ENCODE measurements around the gene HSPBAP1.

Gene HSPBAP1

GRCh38 chr3:122793568-122794416, at the start of gene HSPBAP1:
Gene HSPBAP1 (minus strand): TSS chr3:122793831. CDS start chr3:122793680, 151 bp downstream.
- no peak for DNase-seq

- no peak for DNase-seq
These were observed 42.0 kb upstream of the HSPBAP1 start for GRCh38 chr3:122835590-122835989.

GRCh38 chr3:122828281-122828680, 34.6 kb upstream of the HSPBAP1 start:
- no peak for DNase-seq

- DNase-seq, result no peak
These were observed 32.6 kb upstream of the HSPBAP1 start for GRCh38 chr3:122826278-122826677.

- no peak for DNase-seq
These were observed 31.8 kb upstream of the HSPBAP1 start for GRCh38 chr3:122825460-122825859.

- DNase-seq, result no peak
These were observed 31.1 kb upstream of the HSPBAP1 start for GRCh38 chr3:122824465-122825381.

GRCh38 chr3:122816587-122816986, 23.0 kb upstream of the HSPBAP1 start:
- DNase-seq, result no peak

- DNase-seq, result no peak
These were observed 17.1 kb upstream of the HSPBAP1 start for GRCh38 chr3:122810734-122811133.

GRCh38 chr3:122803977-122804376, 10.3 kb upstream of the HSPBAP1 start:
- no peak for DNase-seq

GRCh38 chr3:122802323-122802722, 8.7 kb upstream of the HSPBAP1 start:
- DNase-seq, result no peak

GRCh38 chr3:122800706-122801237, 7.1 kb upstream of the HSPBAP1 start:
- no peak for DNase-seq

- DNase-seq, result no peak
These were observed 6.4 kb upstream of the HSPBAP1 start for GRCh38 chr3:122800031-122800430.

GRCh38 chr3:122799322-122799721, 5.7 kb upstream of the HSPBAP1 start:
- DNase-seq, result no peak

GRCh38 chr3:122797291-122797690, 3.7 kb upstream of the HSPBAP1 start:
- no peak for DNase-seq

- DNase-seq, result no peak
These were observed 2.1 kb upstream of the HSPBAP1 start for GRCh38 chr3:122795674-122796195.

- no peak for DNase-seq
These were observed 1.4 kb upstream of the HSPBAP1 start, which contains the start of gene SLC49A4 for GRCh38 chr3:122794779-122795673. Gene SLC49A4 (plus strand): TSS chr3:122795069. CDS start chr3:122795193, 124 bp downstream.

GRCh38 chr3:122794483-122794778, 800 bp upstream of the HSPBAP1 start:
- no peak for DNase-seq

GRCh38 chr3:122789585-122790273, 3.9 kb downstream of the HSPBAP1 start:
- DNase-seq, result no peak

GRCh38 chr3:122787872-122788271, 5.8 kb downstream of the HSPBAP1 start:
- DNase-seq, result no peak

- no peak for DNase-seq
These were observed 7.6 kb downstream of the HSPBAP1 start for GRCh38 chr3:122786066-122786465.
